Mononuclear cell (primary cell): ENCODE results near the gene KRTAP10-2. TPM values are rescaled to one million over a fixed set of nuclear protein-coding genes. Genes with fewer than 3 reads are reported as not detected.

Experiments used
- H3K27me3 ChIP-seq: 2 replicates; pipeline ENCODE4 v1.6.0; 2011; ENCODE audit warnings: low read length, control low read depth; ENCODE audit not compliant: insufficient read depth
- H3K4me1 ChIP-seq: 2 replicates; pipeline ENCODE4 v1.5.1; 2011; ENCODE audit warnings: mild to moderate bottlenecking, low read length, control low read depth; ENCODE audit not compliant: insufficient read depth
- H3K4me3 ChIP-seq: 2 replicates; pipeline ENCODE4 v1.5.1; 2011; ENCODE audit warnings: mild to moderate bottlenecking, low read length, moderate library complexity
- H3K9me3 ChIP-seq: 2 replicates; pipeline ENCODE4 v1.5.1; 2011; ENCODE audit warnings: low read depth, mild to moderate bottlenecking, control low read depth, low read length
- total RNA-seq: library from RNA; depleted of rRNA; stranded (reverse); fragments of >200 nt; gene quantifications from one replicate; pipeline ENCODE4 v1.2.3, GENCODE V29; 2012

The KRTAP10-2 gene
- total RNA-seq, 1 donor = not detected

DNA sequence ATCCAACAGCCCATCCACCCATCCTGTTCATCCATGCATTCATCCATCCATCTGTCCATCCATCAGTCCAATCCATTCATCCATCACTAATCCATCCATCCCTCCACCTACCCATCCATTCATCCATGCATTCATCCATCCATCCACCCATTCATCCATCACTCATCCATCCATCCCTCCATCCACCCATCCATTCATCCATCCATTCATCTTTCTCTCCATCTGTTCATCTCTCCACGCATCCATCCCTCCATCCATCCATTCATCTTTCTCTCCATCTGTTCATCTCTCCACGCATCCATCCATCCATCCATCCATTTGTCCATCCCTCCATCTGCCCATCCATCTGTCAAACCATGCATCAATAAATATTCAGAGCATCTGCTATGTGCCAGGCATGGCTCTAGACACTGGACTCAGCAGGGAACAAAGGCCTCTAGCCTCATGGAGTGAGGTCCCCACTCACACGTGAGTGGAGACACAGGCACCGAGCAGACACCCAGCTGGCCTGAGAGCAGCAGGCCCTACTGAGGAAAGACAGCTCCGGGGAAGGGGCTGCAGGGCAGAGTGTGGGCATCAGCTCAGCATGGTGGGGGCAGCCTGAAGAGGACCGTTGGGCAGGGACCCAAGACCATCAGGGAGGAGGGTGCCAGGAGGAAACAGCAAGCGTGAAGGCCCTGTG is 20.9 kb downstream of the KRTAP10-2 start:
- Histone ChIP-seq H3K4me1 (no peaks in the 10 kb centered on the region), H3K27me3 (no peaks in the 10 kb centered on the region), H3K4me3 (no peak overlapping the region), H3K9me3 (no peaks in the 10 kb centered on the region)

DNA sequence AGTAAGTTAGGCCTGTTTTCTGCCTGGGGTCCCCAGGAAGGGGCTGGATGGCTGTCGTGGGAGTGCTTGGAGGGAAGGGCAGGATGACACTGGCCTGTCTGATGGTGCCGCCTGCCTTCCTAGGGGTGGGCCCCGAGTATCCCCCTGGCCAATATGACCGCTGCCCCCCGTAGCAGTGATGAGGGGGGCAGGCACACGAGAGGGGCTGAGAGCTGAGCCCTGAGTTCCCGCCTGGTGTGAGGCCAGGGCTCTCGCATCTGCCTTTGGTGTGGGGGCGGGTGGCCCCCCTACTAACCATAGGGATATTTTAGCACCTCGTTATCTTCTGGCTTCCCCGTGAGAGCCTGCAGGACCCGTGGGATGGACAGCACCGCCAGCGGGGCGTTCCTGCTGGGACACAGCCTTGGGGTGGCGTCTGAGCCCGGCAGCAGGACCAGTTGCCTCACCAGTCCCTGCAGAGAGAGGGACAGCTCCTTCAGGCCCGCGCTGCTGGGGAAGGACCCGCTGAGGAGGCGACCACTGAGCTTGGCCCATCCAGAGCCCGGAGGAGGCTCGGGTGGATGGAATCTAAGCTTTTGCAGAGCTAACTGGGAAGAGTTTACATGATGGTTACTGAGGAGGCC is 21.7 kb downstream of the KRTAP10-2 start:
- Histone ChIP-seq H3K4me3 (no peak overlapping the region), H3K27me3 (no peaks in the 10 kb centered on the region), H3K9me3 (no peaks in the 10 kb centered on the region), H3K4me1 (no peaks in the 10 kb centered on the region)

DNA sequence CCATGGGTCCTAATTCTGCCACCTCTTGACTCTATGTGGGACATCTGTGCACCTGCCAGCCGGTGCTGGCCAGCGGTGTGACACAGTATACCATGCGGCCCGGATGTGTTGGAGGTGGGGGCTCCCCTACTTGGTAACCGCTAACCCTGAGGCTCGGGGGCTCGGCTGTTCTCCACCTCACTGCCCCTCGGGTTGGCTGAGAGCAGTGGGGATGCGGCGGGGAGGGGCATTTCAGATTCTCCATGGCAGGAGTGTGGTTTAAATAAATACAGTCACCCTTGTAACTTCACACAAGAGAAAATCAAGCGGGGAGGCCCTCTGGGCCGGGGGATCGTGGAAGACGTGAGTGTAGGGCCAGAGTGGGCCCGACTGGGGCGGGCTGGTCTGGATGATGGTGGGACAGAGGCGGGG is 22.3 kb downstream of the KRTAP10-2 start:
- H3K9me3 ChIP-seq = no peaks in the 10 kb centered on the region
- no peaks in the 10 kb centered on the region for H3K27me3 ChIP-seq
- no peak overlapping the region for H3K4me3 ChIP-seq
- H3K4me1 ChIP-seq = no peaks in the 10 kb centered on the region

DNA sequence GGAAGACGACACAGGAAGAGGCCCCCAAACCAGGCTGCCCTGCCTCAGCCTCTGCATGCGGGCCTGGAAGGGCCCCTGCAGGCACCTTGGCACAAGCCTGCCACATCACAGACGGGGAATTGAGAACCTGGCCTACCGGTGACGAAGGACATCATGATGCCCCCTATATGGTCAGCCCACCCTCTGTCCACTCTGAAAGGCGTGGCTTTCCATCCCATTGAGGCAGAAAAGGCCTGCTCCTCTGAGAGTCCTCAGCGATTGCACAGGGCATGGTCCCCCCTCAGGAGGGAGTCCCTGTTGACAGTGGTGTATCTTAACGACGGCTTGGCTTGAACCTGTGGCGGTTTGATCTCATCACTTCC is 22.7 kb downstream of the KRTAP10-2 start:
- Histone ChIP-seq H3K4me3 (no peak overlapping the region), H3K9me3 (no peaks in the 10 kb centered on the region), H3K4me1 (no peaks in the 10 kb centered on the region), H3K27me3 (no peaks in the 10 kb centered on the region)

DNA sequence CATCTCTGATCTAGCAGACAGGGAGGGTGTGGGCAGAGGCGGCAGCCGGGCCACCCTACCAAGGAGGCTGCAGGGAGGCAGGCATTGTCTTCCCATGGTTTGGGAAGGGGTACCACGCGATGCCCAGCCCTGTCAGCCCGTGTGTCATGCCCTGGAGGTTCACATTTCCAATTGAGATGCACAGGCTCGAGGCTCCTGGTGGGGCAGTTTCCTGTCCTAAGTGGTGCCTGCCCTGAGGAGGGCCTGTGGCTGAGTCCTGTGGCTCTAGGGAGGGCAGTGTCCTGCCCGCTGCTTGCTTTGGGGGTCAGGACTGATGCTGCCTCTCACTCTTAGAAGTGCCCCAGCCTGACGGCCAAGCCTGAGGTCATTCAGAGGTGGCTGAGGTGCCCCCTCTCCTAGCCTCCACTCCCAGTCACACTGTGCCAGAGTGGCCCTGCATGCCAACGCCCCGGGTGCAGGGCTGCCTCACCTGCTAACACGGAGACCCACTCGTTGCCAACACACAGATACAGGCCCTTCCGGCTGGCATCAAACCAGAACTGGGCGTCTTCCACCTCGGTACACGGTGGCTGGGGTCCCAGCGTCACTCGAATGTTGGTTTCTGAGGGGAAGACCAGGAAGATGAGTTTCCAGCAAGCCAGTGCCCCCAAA is 23.2 kb downstream of the KRTAP10-2 start:
- H3K4me1 ChIP-seq = no peaks in the 10 kb centered on the region
- H3K4me3 ChIP-seq = no peak overlapping the region
- no peaks in the 10 kb centered on the region for H3K9me3 ChIP-seq
- H3K27me3 ChIP-seq = no peaks in the 10 kb centered on the region

DNA sequence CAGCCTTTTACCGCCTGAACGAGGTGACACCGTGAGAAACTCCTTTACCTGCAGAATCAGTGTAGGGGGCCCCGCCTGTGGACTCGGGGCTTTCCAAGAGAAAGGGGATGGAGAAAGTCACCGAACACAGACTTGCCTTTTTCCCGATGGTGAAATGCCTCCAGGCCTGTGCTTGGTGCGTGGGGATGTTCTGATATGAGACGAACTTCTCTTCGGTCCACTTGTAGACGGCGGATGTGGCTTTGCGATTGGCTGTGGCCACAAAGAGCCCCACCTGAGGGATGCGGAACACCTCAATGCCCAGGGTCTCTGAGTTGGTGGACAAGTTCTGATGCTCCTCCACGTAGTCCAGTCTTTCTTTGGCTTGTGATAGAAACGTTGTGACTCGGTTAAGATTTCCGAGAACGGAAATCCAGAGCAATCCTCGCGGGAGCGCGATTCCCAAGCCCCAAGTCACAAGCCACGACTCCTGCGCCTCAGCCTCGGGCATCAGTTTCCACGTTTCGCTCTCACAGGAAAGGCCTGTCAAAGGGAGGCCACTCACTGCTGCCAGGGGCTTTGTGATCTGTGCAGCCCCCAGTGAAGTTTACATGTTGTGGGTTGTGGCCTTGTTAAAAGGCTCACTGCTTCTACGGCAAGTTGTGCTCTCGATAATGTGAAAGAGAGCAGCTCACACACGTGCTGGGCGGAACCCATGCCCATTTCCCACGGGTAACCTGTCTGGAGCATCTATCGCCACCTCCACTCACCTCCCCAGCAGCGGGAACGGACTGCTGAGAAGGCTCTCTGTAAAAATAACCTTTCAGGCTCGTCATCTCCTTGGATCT is 23.9 kb downstream of the KRTAP10-2 start:
- Histone ChIP-seq H3K4me1 (no peaks in the 10 kb centered on the region), H3K9me3 (no peaks in the 10 kb centered on the region), H3K27me3 (no peaks in the 10 kb centered on the region), H3K4me3 (no peak overlapping the region)

DNA sequence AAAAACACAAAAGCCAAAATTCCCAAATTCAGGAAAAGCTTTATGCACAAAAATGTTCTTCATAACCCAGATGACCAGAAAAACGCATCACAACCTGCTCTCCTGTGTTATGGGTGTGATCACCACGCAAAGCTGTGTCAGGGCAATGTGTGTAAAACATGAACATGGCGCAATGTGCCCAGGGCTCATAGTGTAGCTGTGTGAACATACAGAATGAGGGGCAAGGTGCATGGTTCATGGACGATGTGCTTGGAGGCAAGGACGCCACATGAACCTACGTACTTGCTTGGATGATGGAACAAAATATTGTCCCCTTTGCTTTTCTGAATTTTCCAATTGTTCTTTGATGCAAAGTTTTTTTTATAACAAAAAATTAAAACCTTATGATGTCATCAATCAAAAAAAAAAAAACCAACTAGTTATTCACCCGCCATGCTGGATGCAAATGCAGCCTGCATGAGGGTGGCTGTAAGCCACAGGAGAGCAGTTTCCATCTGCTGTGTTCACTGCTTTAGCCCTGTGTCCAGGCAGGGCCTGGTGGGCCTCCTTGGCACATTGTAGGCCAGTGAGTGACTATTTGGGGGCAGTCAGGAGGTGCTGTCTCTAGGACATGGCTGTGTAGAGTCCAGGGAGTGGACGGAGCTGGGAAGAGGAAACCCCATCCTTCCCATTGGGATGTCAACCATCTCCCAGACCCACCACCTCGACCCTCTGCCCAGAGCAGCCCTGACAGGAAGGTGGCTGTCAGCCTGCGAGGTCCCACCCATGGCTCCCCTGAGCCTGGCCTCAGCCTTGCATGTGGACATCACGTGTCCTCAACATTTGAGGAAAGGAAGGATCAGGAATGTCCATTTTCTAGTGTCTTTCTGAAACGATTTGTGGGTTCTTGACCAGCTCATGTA is 25.0 kb downstream of the KRTAP10-2 start:
- no peak overlapping the region for H3K4me3 ChIP-seq
- H3K27me3 ChIP-seq = no peaks in the 10 kb centered on the region

DNA sequence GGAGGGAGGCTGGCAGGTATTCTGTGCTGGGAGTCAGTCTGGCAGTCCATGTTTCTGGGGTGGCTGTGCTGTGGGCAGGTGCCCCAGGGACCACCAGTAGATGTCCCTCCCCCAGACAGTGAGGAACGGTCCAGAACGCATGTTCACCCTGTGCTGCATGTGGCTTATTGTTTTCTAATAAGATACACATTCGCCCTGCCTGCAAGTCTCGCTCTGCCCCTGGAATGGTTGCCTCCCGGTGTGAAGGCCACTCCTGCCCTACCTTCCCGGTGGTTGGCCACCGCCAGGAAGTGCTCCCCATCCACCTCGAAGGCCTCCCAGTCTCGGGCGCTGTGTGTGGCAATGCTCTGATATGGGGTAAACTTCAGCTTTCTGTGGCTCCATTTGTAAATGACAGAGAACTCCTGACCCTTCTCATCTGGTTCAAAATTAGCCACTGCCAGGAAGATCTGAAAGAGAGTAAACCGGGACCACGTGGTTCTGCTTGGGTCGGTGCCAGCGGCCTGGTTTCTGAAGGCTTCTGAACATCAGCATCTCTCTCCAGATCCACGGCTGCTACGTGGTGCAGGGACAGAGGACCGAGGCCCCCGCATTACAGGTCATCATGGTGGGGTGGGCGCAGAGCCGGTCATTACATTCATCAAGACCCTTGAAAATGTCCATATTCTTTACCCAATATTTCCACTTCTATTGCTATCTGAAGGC is 25.8 kb downstream of the KRTAP10-2 start:
- no peaks in the 10 kb centered on the region for H3K4me1 ChIP-seq
- H3K4me3 ChIP-seq = no peak overlapping the region
- H3K27me3 ChIP-seq = no peaks in the 10 kb centered on the region
- H3K9me3 ChIP-seq = no peaks in the 10 kb centered on the region

More for the DNA sequence above, 25.0 kb downstream of the KRTAP10-2 start:
- no peaks in the 10 kb centered on the region for H3K4me1 ChIP-seq
- no peaks in the 10 kb centered on the region for H3K9me3 ChIP-seq

DNA sequence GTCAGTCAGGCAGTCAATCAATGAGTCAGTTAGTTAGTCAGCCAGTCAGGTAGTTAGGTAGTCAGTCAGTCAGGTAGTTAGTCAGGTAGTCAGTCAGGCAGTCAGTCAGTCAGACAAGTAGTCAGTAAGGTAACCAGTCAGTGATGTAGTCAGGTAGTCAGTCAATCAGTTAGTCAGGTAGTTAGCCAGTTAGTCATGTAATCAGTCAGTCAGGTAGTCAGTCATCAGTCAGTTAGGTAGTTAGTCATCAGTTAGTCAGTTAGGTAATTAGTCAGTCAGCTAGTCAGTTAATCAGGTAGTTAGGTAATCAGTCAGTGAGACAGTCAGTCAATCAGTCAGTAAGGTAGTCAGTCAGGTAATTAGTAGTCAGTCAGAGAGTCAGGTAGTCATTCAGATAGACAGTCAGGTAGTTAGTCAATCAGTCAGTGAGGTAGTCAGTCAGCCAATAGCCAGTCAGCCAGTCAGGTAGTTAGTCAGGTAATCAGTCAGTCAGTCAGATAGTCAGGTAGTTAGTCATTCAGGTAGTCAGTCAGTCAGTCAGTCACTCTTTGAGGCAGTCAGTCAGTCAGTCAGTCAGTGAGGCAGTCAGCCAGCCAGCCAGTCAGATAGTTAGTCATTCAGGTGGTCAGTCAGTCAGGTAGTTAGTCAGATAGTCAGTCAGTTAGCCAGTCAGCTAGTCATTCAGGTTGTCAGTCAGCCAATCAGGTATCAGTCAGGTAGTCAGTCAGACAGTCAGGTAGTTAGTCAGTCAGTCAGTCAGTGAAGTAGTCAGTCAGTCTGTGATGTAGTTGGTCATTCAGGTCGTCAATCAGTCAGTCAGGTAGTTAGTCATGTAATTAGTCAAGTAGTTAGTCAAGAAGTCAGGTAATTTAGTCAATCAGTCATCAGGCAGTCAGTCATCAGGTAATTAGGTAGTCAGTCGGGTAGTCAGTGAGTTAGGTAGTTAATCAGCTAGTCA is 26.6 kb downstream of the KRTAP10-2 start:
- no peaks in the 10 kb centered on the region for H3K9me3 ChIP-seq
- no peaks in the 10 kb centered on the region for H3K4me1 ChIP-seq
- no peaks in the 10 kb centered on the region for H3K27me3 ChIP-seq
- H3K4me3 ChIP-seq = no peak overlapping the region

DNA sequence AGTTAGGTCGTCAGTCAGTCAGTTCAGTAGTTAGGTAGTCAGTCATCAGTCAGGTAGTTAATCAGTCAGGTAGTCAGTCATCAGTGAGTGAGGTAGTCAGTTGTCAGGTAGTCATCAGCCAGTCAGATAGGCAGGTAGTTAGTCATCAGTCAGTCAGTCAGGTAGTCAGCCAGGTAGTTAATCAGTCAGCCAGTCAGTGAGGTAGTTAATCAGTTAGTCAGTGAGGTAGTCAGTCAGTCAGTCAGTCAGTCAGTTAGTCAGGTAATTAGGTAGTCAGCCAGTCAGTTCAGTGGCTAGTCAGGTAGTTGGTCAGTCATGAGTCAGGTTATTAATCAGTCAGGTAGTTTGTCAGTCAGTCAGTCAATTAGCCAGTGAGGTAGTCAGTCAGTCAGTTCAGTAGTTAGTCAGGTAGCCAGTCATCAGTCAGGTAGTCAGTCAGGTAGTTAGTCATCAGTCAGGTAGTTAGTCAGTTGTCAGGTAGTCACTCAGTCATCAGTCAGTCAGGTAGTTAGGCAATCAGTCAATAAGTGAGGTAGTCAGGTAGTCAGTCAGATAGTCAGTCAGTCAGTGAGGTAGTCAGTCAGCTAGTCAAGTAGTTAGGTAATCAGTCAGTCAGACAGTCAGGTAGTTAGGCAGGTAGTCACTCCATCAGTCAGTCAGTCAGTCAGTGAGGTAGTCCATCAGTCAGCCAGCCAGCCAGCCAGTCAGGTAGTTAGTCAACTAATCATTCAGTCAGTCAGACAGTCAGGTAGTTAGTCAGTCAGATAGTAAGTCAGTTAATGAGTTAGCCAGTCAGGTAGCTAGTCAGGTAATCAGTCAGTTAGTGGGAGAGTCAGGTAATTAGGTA is 27.5 kb downstream of the KRTAP10-2 start:
- H3K9me3 ChIP-seq = no peaks in the 10 kb centered on the region
- H3K4me3 ChIP-seq = no peak overlapping the region
- H3K27me3 ChIP-seq = no peaks in the 10 kb centered on the region
- H3K4me1 ChIP-seq = no peaks in the 10 kb centered on the region

DNA sequence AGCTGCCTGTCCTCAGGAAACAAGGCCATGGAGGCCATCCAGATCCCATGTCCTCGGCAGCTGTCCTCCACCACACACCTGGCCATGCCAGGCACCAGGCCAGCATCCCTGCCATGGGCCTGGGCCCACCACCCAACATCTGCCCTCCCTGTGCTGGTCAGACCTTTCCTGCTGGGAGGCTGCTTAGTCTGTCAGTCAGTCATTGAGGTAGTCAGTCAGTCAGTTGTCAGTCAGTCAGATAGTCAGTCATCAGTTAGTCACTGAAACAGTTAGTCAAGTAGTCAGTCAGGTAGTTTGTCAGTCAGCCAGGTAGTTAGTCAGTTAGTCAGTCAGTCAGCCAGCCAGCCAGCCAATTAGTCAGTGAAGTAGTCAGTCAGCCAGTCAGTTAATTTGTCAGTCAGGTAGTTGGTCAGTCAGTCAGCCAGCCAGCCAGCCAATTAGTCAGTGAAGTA is 28.5 kb downstream of the KRTAP10-2 start:
- no peak overlapping the region for H3K4me3 ChIP-seq
- no peaks in the 10 kb centered on the region for H3K27me3 ChIP-seq
- H3K4me1 ChIP-seq = no peaks in the 10 kb centered on the region
- no peaks in the 10 kb centered on the region for H3K9me3 ChIP-seq

DNA sequence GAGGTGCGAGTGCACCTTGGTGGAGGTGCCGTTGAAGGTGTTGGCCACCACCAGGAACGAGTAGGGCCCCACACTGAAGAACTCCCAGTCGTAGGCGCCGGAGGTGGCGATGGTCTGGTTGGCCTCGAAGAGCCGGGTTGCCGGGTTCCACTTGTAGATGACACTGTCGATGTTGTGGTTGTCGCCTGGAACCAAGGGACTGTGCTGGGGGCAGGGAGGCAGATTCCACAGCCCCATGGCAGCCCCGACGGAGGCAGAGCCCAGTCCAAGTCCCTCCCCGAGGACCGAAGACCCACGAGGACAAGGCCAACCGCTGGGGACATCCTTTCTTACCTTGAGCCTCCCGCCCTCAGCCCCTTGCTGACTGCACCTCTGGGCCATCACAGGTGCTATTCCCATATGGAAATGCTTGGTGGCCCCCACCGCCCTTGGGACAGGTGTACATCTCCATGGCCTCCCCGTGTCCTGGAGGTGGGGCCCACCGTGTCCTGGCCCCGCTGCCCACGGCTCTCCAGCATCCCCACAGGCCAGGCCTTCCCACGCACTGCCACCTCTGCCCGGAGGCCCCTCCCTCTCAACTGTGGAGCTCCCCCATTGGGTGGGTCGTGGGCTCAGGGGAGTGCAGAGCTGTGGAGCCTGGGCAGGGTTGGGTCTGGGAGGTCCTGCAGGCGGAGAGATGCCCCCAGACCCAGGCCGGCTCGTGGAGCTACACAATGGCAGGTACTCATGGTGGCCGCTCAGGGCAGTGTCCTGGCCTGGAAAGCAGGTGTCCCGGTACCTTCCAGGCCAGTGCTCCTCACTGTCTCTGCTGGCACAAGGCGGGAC is 29.2 kb downstream of the KRTAP10-2 start:
- H3K4me1 ChIP-seq = no peaks in the 10 kb centered on the region
- H3K9me3 ChIP-seq = no peaks in the 10 kb centered on the region
- H3K27me3 ChIP-seq = no peaks in the 10 kb centered on the region
- no peak overlapping the region for H3K4me3 ChIP-seq
